Stimulated activated CD4-positive, alpha-beta T cell treated with anti-CD3 and anti-CD28 coated beads, Interleukin-4, amount 100 ng/mL, for 4 hours (primary cell): ENCODE data around the gene ASAP3.
"Not testable (repeated sequence)": the region's sequence is repeated elsewhere in the genome, so short reads cannot be mapped to it uniquely, and the experiment has no call there.

Source experiments
- DNase-seq, 2 experiments: peaks; one replicate each; pipeline ENCODE4 v3.0.0-alpha.2; 2020

The ASAP3 gene

GRCh38 chr1:23514111-23514679 is 30.2 kb upstream of the ASAP3 start:
- DNase-seq, result no peak

GRCh38 chr1:23509896-23510295 is 25.9 kb upstream of the ASAP3 start:
- no peak for DNase-seq

- no peak for DNase-seq
Observed at GRCh38 chr1:23506376-23507107, 22.6 kb upstream of the ASAP3 start.

- no peak for DNase-seq
Observed at GRCh38 chr1:23505851-23506250, 21.9 kb upstream of the ASAP3 start.

- not testable (repeated sequence) for DNase-seq
Observed at GRCh38 chr1:23504156-23504555, 20.2 kb upstream of the ASAP3 start.

- DNase-seq, result no peak
Observed at GRCh38 chr1:23502951-23503350, 19.0 kb upstream of the ASAP3 start.

GRCh38 chr1:23500466-23500865 is 16.5 kb upstream of the ASAP3 start:
- DNase-seq, result no peak

- no peak for DNase-seq
Observed at GRCh38 chr1:23497777-23498439, 13.9 kb upstream of the ASAP3 start.

- DNase-seq, result no peak
Observed at GRCh38 chr1:23496490-23497181, 12.7 kb upstream of the ASAP3 start.

GRCh38 chr1:23494836-23495235 is 10.9 kb upstream of the ASAP3 start:
- DNase-seq, result not testable (repeated sequence)

- DNase-seq, result not testable (repeated sequence)
Observed at GRCh38 chr1:23492776-23493175, 8.8 kb upstream of the ASAP3 start.

GRCh38 chr1:23492132-23492720 is 8.2 kb upstream of the ASAP3 start:
- DNase-seq, result no peak

GRCh38 chr1:23489842-23490241 is 5.9 kb upstream of the ASAP3 start:
- DNase-seq, result no peak

- DNase-seq, result no peak
Observed at GRCh38 chr1:23485002-23485332, 988 bp upstream of the ASAP3 start.

- peak; percentile 88 to 90 for DNase-seq
Observed at GRCh38 chr1:23484253-23485001, 448 bp upstream of the ASAP3 start.

- no peak for DNase-seq
Observed at GRCh38 chr1:23481904-23482303, 2.1 kb downstream of the ASAP3 start.

GRCh38 chr1:23481026-23481597 is 2.9 kb downstream of the ASAP3 start:
- DNase-seq, result no peak

GRCh38 chr1:23480187-23481025 is 3.6 kb downstream of the ASAP3 start:
- DNase-seq, result no peak

- DNase-seq, result no peak
Observed at GRCh38 chr1:23479666-23479941, 4.4 kb downstream of the ASAP3 start.

GRCh38 chr1:23478896-23479665 is 4.9 kb downstream of the ASAP3 start:
- DNase-seq, result no peak
